ENCODE results near the gene C1RL.

- no peak for TF ChIP-seq CTCF (conservative IDR thresholded peaks at IDR 0.05 in 1 of 2, IDR thresholded peaks at IDR 0.05 in 1 of 2; ENCODE audit: extremely low read depth in 1 of 2, insufficient read depth in 1 of 2, low read depth in 1 of 2, low read length in 2 of 2)
- TF ChIP-seq EZH2 (IDR thresholded peaks at IDR 0.05; ENCODE audit: borderline replicate concordance, low read length), result no peak
Observed at GRCh38 chr12:7081037-7081436, 28.0 kb downstream of the C1RL start.
